NCI-H82 treated with DMSO at 0.1 percent for 48 hours (cell line): ENCODE measurements around the gene DPM1.
A peak's percentile ranks its signal among the peaks of the same experiment; 100 is the strongest.

ENCODE experiments used
- DNase-seq: peaks from one replicate; lab custom pipeline; 2025; ENCODE audit not compliant: unreplicated experiment; lab: John Stamatoyannopoulos, UW

The DPM1 gene

DNA sequence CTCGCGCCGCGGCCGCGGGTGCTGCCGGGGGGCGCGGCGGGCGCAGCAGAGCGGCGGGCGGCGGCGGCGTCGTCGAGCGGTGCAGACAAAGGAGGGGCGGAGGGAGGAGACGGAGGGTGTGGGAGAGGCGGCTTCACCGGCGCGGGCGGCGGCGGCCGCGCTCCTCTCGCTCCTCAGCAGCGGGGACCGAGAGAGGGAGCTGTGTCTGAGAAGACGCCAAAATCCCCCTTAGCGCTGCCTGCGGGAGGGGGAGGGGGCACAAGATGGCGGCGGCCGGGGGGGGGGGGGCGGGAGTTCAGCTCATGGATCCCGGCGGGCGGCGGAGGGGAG lies 27.4 kb downstream of the DPM1 start:
- DNase-seq = no peak

DNA sequence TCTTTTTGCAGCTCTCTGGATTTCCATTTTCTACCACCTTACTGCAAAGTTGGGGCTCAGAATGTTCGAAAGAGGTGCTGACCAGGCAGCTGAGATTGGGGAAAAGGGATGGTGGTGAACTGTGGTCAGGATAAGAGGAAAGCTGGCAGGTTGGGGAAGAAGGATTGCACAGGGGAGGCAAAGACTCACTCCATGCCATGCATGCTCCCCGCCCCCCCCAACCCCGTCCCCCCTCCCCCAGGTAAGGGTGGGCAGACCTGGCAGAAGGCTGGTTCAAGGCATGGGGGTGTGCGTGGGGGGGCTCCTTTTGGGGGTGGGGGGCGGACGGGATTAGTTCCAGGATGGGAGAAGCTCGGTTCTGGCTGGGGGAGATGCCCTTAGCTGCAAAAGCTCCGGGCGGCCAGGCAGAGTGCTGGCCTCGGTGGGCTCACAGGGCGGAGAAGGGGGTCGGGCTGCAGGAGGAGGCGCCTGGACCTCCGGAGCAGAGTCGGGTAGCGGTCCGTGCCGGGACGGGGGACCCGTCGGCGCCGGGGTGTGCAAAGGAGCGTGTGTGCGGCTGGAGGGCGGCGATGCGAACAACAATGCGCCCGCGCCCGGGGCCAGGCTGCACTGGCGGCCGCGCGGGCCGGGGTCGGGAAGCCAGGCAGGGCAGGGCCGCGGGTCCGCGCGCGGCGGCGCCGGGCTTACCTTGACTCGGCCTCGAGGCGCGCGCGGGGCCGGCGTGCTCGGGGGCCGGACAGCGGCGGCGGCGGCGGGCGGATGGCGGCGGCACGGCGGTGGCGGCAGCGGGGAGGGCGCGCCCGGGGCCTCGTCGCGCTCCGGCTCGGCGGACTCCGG lies 28.0 kb downstream of the DPM1 start:
- DNase-seq = no peak

- DNase-seq = peak; percentile 98
Measured at GRCh38 chr20:50929299-50930138, 28.8 kb downstream of the DPM1 start.

DNA sequence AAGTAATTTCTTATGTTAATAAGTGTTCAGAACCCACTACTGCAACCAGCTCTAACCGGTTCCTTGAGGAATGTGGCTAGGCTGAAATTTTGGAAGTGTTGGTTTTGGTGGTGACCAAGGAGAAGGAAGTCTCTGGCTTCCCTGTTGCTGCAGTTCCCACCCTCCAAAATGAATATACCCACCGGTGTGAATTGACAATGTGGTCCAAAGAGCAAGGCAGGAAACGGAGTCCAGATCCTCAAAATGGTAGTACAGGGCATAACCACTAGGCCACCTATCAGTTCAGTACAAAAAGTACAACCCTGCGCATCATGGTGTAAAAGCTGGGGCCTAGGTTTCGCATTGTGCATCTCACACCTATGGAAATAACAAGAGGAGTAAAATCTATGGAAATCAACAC lies 29.9 kb downstream of the DPM1 start:
- no peak for DNase-seq

- no peak for DNase-seq
Measured at GRCh38 chr20:50926530-50926929, 31.8 kb downstream of the DPM1 start.

DNA sequence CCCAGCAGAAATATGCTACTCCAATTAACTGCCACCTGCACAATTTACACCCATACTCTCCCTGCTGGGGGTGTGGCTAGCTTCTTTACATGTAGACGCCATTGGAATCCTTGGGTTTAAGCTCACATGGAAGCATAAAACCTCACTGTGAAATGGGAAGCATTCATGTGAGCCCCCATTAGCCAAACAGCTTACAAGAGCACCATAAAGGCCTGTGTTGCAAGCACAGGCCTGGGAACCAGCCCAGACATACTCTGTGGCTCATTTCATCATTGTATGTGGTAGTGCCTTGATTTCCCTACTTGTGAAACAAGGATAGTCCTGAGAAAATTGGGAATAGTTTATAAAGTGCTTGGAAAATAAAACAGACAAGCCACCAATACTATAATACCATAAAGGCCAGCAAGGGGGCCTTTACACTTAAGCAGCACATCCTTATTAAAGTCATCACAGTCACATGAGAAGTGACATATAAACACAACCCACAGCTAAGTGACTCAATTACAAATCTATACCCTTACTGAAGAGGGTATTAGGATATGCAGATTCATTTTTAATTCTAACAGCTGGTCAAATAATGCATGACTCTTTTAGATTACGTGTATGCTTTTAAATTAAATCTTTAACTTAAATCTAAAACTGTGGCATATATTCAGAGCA lies 33.9 kb downstream of the DPM1 start:
- no peak for DNase-seq

DNA sequence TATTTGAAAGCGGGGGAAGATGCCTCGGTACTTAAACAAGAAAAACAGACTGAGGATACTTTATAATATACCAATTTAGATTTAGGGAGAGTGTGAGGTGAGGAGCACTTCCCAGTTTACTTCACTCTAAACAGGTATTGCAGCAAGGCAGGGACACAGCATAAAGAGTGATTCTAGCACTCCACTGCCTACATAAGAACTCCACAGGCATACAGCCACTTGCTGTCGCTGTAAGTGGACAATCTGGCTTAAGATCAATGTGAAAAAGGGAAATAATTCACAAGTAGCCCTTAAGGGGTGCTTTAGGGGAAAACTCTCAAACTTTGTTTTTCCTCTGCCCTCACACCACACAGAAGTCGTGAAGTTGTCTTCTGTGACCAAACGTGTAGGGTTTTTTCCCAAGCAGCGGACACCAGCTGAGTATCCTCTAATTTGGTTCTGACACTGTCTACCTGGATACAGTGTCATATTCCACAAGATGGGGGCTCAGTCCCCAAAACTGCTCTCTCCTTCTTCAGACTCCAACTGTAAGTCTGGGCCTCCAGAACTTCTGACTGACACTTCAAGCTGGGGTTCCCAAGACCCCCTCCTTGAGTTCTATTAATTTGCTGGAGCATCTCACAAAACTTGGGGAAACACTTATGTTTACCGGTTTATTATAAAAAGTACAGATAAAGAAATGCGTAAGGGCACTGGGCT lies 36.4 kb downstream of the DPM1 start:
- DNase-seq = no peak

DNA sequence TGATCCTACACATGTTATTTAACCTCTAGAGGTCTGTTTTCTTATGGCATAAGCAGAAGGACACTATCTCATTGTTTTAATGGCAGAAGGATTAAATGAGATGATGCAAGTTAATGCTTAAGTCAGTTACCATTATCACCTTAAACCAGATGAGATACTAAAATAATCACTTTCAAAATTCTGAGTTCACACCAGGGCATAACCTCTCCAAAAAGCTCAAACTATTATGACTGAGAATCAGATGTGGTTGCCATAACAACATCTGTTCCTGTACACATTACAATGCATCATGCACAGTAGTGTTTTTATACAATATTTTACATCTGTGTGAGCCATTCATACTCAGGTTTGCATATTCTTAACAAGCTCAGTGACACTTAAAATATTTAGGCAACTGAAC lies 37.3 kb downstream of the DPM1 start:
- peak; percentile 22 for DNase-seq

GRCh38 chr20:50919567-50919966 lies 38.8 kb downstream of the DPM1 start:
- DNase-seq = peak; percentile 11

GRCh38 chr20:50918403-50918802 lies 39.9 kb downstream of the DPM1 start:
- DNase-seq = no peak

DNA sequence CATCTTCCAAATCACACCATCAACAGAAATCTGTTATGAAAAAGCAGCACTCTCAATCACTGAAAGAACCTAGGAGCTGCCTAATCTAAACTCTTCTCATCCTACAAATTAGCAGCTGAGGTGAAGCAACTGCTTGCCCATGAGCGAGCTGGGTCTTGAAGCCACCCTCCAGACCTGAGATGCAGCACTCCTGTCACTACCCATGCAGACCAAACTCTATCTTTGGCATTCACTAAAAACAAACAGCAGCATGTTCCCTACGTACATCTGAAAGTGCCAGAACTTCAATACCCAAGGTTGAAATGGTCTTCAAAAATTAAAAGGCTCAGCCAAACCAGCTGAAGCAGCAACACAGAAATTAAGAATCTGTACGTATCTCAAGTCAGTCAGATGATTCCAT lies 41.4 kb downstream of the DPM1 start:
- no peak for DNase-seq

DNA sequence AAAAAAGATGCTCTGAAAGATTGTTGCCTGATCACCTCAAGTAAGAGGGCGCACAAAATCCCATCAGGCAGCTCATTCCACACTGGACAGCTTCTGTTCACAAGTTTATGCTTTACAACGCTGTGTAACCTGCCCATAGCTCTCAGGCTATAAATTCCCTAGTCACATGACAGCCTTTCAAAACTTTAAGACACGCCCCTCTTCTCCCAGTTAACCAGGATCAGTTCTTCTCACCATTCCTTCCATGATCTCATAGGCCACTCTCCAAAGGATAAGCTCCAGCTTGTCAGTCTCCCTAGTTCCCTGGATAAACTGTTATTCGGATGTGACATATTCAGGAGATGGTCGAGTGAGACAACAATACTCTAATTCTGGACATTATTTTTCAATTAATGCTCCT lies 42.1 kb downstream of the DPM1 start:
- DNase-seq = peak; percentile 30

DNA sequence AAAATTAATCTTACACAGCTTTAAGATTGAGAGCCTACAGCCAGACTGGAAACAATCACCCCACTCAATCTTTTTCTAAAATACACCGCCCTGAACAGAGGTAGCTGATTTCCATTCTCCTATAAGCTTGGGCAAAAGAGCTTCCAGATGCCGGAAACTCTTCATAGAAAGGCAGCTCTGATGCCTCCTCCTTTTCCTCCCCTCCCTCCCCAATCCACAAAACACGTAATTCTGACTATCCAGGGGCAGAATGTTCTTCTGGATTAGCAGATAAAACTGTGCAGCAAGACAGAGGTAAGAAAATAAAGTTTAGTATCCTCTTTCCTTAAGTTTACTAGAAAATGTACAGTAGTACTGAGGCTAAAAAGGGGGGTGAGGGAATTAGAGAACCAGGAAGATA lies 42.9 kb downstream of the DPM1 start:
- no peak for DNase-seq

- no peak for DNase-seq
Measured at GRCh38 chr20:50913690-50914375, 44.5 kb downstream of the DPM1 start.

GRCh38 chr20:50911716-50912115 lies 46.6 kb downstream of the DPM1 start:
- no peak for DNase-seq

DNA sequence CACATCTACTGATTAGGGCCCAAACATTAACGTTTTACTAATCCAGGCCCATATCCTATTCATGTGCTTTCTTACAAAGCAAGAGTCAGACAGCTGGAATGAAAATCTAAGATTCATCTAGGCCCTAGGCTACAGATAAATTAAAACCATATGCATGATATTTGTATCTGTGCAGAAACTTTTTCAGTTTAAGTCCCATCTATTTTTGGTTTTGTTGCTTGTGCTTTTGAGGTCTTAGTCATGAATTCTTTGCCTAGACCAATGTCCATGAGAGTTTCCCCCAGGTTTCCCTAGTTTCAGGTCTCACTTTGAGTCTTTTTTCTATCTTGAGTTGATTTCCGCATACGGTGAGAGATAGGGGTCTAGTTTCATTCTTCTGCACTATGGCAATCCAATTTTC lies 47.3 kb downstream of the DPM1 start:
- DNase-seq = no peak

GRCh38 chr20:50909413-50909812 lies 48.9 kb downstream of the DPM1 start:
- DNase-seq = no peak

- no peak for DNase-seq
Measured at GRCh38 chr20:50904067-50904570, 54.2 kb downstream of the DPM1 start.

DNA sequence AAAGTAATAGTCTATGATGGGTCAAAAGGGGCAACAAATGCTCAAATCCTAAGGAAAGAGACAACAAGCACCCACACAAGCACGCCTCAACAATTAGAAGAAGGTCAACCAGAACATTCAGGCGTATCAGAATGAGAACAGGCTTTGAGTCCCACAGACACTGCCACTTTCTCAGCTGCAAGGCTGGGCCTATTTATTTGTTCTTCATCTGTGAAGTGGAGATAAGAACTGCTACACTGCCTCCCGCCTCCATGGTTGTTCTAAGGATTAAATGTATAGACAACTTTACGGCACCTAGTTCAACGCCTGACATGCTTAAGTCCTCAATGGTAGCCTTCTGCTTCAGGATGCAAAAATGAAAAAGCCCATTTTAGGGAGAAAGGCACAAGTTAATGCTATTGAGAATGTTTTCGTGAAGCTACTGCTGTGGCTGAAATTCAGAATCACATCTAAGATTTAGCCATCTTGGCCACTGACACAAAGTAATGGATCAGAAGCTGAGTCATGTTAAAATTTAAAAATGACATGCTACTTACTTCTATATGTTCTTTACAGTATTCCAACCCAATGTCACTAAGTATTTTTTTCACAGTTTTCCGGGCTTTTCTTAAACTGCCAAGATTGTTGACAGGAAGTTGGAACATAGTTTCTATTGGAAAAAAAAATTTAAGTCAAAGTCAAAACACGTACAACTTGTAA lies 54.8 kb downstream of the DPM1 start:
- no peak for DNase-seq

DNA sequence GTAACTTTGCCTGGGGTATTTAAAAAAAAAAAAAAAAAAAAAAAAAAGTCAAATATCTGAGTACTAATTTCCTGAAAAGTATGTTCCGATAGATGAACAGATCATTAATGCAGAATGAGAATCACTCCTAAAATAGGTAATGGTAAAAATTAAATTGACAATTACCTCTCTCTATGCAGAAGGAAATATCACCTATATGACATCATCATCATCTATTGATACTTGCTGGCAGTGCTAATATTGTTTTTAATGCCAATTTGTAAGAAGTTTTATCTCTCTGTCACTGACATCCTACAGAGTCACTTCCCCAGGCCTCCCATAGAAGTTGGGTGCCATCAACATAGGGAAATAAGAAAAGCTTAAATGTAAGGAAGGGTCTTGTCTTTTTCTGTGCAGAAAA lies 57.0 kb downstream of the DPM1 start:
- DNase-seq = no peak
